HG03521 (cell line): ENCODE data around the gene UQCRQ.

Experiments used
- ATAC-seq: cut with Tn5 transposase; IDR thresholded peaks from one replicate; pipeline ENCODE4 v1.9.1; 2021; ENCODE audit warnings: mild to moderate bottlenecking, moderate library complexity; ENCODE audit not compliant: unreplicated experiment

Gene UQCRQ

GRCh38 chr5:132866342-132867045 is at the start of gene UQCRQ, which contains the start of gene GDF9:
Gene UQCRQ (plus strand): TSS chr5:132866642. CDS start chr5:132866882, 240 bp downstream.
Gene GDF9 (minus strand): TSS chr5:132866469. CDS start chr5:132864533, 1,936 bp downstream.
- ATAC-seq, result peak; percentile 92

- ATAC-seq, result no peak
Observed at GRCh38 chr5:132817011-132817410, 49.4 kb upstream of the UQCRQ start.

- no peak for ATAC-seq
Observed at GRCh38 chr5:132819468-132819867, 47.0 kb upstream of the UQCRQ start.

GRCh38 chr5:132820162-132820754 is 46.2 kb upstream of the UQCRQ start:
- ATAC-seq, result peak; percentile 84

- ATAC-seq, result no peak
Observed at GRCh38 chr5:132821350-132821749, 45.1 kb upstream of the UQCRQ start.

- ATAC-seq, result no peak
Observed at GRCh38 chr5:132821791-132822190, 44.7 kb upstream of the UQCRQ start.

- no peak for ATAC-seq
Observed at GRCh38 chr5:132822650-132823480, 43.6 kb upstream of the UQCRQ start.

- no peak for ATAC-seq
Observed at GRCh38 chr5:132823481-132824050, 42.9 kb upstream of the UQCRQ start.

- ATAC-seq, result no peak
Observed at GRCh38 chr5:132824426-132824825, 42.0 kb upstream of the UQCRQ start.

- ATAC-seq, result no peak
Observed at GRCh38 chr5:132825033-132825833, 41.2 kb upstream of the UQCRQ start.

GRCh38 chr5:132825834-132826391 is 40.5 kb upstream of the UQCRQ start:
- no peak for ATAC-seq

- ATAC-seq, result no peak
Observed at GRCh38 chr5:132826424-132827082, 39.9 kb upstream of the UQCRQ start.

GRCh38 chr5:132827943-132828673 is 38.3 kb upstream of the UQCRQ start:
- ATAC-seq, result no peak

- ATAC-seq, result no peak
Observed at GRCh38 chr5:132828846-132829494, 37.5 kb upstream of the UQCRQ start.

GRCh38 chr5:132829742-132830435 is 36.6 kb upstream of the UQCRQ start:
- ATAC-seq, result peak; percentile 63

- ATAC-seq, result peak; percentile 70
Observed at GRCh38 chr5:132830436-132831094, 35.9 kb upstream of the UQCRQ start, which contains the start of gene SHROOM1. Gene SHROOM1 (minus strand): TSS chr5:132830647. CDS start chr5:132826140, 4,507 bp downstream.
